NCI-H446 treated with DMSO at 0.1 percent for 48 hours (cell line): Measurements from ENCODE around the gene IL1A.

Experiments used
- DNase-seq: peaks from one replicate; lab custom pipeline; 2025; lab: John Stamatoyannopoulos, UW

The IL1A gene

GRCh38 chr2:112818094-112818902 lies 34.0 kb upstream of the IL1A start:
- no peak for DNase-seq

DNA sequence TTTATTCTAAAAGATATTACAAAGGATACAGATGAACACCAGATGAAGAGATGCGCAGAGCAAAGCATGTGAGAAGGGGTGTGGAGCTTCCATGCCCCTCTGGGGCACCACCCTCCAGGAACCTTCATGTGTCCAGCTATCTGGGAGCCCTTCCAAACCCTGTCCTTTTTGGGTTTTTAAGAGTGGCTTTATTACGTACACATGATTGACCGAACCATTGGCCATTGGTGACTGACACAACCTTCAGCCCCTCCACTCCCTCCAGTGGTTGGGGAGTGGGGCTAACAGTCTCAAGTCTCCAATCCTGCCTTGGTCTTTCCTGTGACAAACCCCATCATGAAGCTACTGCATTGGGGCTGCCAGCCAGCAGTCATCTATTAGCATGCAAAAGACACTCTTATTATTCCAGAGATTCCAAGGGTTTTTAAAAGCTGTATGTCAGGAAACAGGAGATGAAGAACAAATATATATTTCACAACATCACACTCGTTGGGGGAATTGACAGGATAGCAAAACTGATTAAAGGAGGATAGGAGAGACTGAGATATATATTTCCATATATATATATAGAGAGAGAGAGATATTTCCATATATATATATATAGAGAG lies 32.9 kb upstream of the IL1A start:
- no peak for DNase-seq

GRCh38 chr2:112814278-112814677 lies 30.0 kb upstream of the IL1A start:
- DNase-seq = no peak

GRCh38 chr2:112813280-112813966 lies 29.1 kb upstream of the IL1A start:
- no peak for DNase-seq

GRCh38 chr2:112812318-112813267 lies 28.3 kb upstream of the IL1A start:
- no peak for DNase-seq

DNA sequence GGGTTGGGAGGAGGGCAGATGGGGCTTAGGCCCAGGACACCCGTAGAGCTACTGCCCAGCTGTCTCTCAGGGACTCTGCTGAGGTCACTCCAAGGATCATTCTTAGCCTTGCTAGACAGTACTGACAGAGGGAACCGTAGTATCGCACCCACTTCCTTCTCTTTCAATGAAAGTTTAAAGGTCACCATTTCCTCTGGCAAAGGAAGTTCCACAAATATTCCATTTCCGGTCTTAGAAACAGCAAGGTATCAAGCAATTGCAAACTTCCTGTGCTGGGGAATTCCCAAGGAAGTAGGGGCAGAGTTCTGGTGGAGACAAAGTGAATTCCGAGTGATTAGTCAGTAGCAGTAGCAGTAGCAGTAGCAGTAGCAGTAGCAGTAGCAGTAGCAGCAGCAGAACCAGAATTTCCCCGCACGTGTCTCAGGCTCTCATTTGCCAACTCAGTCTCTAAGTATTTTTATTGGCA lies 27.6 kb upstream of the IL1A start:
- DNase-seq = no peak

DNA sequence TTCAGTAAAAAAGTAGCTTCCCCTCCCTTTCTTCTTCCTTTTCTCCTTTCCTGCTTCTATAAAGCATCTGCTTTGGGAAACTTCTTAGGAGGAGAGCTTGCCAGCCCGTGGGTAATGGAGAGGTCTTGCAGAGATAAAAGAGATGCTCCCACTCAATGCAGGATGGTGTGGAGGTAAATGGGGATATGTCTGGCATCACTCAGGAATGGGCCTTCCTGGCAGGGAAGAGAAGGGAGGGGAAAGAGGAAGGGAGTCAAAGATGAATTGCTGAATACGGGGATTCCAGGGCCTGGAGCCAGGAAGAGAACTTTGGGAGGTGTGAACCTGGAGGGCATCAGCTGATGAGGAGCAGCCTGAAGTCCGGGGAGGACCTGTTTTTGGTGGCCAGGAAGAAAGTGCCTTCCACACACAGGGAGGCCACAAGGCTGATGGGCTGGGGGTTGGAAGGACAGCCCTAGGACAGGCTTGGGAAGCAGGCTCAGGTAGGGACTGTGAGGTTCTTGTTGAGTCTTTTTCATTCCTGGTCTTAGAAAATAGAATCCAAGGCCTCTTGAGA lies 27.1 kb upstream of the IL1A start:
- no peak for DNase-seq

- DNase-seq = no peak
Measured at GRCh38 chr2:112809112-112809511, 24.8 kb upstream of the IL1A start.

DNA sequence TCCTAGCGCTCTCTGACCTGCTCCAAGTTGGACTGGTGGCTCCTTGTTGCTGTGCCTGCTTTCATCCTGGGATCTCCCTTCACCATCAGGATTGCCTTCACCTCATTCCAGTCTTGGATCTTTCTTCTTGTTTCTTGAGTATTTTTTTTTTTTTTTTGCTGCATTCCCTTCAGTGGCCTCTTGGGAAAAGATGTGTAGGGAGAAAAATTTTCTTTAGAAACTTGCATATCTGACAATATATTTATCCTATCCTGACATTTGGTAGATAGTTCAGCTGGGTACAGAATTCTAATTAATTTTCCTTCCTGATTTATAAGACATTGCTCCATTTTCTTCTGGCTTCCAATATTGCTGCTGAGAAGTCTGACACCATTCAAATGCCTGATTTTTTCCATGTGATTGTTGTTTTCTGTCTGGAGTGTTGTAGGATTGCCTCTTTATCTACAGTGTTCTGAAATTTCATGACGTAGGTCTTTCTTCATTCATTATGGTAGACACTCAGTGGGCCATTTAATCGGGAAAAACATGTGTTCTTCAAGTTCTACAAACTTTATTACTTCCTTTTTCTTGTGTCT lies 23.0 kb upstream of the IL1A start:
- DNase-seq = no peak

GRCh38 chr2:112805542-112805941 lies 21.2 kb upstream of the IL1A start:
- DNase-seq = no peak

- DNase-seq = no peak
Measured at GRCh38 chr2:112803691-112804521, 19.6 kb upstream of the IL1A start.

DNA sequence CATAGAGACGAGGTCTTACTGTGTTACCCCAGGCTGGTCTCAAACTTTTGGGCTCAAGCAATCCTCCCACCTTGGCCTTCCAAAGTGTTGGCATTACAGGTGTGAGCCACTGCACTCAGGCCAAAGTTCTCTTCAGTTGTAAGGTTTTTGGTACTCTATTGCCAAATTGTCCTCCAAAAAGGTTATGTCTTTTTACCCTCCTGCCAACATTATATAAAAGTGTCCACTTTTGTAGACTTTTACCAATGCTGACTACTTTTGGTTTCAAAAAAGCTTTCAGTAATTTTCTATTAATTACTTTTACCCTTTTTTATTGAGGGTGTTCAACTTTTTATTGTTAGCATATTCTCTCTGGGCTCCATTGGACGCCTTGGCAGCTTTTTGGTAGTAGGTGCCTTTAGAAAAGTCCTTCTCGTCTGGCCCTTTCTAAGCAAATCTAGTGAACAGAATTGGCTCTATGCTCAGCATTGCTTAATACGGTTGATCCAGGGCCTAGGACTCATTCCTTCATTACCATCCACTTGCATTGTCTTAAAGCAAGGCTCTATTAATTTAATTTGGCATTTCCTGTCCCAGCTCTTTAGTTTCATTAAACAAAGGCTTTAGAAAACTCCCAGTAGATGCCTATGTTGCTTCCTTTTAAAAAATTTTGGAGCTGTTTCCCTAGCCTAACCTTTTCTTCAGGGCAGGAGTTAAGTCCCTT lies 16.7 kb upstream of the IL1A start:
- DNase-seq = no peak

DNA sequence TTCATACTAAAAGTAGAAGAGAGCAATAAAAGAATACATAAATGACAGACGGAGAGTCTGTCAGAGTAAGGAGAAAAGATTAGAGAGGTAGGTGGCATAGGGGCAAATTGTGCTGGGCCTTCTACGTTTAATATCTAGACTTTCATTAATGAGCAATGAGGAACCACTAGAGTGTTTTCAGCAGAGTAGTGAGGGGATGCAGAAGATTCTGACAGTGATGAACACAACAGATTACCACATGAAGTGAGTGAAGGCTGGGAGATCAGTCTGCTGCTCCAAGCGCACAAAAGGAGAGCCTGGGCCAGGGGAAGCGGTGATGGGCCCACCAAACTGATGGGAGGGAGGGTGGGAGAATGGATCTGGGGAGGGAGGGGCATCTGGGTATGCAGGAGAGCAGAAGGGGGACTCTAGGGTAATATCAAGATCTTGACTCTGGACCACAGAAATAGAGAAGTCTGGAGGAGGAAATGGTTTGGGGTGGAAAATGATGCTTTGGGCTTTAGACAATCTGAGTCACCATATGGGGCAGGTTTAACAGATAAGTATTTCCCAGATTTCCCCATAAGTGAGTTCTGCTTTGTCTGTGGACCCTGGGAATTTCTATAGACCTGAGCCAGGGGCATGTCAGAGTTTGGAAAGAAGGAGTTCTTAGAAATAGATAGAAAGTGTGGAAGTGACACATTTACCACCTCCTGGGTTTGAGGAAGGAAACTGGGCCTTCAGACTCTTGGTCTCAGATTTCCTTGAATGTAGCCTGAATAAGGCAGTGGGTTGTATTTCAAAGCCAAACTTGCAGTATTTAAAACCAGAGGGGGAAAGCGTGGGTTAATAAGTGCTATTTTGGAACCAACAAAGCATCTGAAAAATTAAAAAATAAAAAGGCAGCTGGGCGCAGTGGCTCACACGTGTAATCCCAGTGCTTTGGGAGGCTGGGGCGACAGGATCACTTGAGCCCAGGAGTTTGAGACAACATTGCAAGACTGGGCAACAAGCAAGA lies 15.0 kb upstream of the IL1A start:
- DNase-seq = no peak

GRCh38 chr2:112796486-112796885 lies 12.2 kb upstream of the IL1A start:
- no peak for DNase-seq

- no peak for DNase-seq
Measured at GRCh38 chr2:112795774-112796173, 11.5 kb upstream of the IL1A start.

DNA sequence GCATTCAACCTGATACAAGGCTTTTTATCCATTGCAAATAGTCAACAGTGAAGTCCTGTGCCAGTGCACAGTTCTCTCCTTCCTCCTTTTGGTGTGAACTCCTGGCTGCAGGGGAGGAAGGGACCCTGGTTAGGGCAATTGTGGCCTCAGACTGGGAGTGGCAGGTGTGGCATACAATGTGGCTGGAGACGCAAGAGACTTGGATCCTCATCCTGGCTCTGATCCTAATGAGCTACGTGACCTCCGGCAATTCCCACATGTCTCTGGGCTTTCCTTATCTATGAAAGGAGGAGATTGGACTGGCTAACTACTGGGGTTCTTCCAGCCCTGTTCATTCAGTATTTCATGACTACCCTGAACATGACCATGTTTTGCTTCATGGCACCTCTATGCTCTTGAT lies 10.5 kb upstream of the IL1A start:
- no peak for DNase-seq

DNA sequence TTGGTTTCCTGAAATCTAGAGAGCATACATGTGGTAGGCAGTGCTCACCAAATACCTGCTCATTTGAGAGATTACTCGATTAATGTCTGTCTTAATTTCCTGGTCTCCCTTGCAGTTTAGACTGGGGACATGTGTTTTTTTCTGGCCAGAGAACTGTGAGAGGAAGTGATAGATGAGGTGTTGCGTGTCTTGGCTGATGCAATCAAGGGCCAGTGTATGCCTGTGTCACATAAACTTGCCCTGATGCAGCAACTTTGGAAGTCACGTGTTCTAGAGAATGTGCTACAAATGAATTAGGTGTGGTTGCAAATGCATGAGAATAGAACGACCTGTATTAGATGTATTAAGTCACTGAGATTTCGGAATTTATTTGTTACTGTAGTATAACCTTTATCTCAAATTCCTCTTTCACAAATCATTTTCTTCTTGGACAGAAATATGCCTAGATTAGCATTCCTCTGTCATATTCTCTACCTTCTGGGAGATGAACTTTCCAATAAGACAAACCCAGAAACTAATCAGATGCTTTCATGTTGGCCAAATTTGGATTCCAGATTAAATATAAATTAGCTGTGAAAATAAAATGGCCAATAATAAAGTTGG lies 9.9 kb upstream of the IL1A start:
- DNase-seq = no peak

- no peak for DNase-seq
Measured at GRCh38 chr2:112793449-112793978, 9.2 kb upstream of the IL1A start.
